ENCODE measurements around the gene KRTAP10-1. TPM values are rescaled to one million over a fixed set of nuclear protein-coding genes. Genes with fewer than 3 reads are reported as not detected.

KRTAP10-1 gene
- total RNA-seq, 1 experiment from 2014 or later: not detected

DNA sequence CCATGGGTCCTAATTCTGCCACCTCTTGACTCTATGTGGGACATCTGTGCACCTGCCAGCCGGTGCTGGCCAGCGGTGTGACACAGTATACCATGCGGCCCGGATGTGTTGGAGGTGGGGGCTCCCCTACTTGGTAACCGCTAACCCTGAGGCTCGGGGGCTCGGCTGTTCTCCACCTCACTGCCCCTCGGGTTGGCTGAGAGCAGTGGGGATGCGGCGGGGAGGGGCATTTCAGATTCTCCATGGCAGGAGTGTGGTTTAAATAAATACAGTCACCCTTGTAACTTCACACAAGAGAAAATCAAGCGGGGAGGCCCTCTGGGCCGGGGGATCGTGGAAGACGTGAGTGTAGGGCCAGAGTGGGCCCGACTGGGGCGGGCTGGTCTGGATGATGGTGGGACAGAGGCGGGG, 11.0 kb downstream of the KRTAP10-1 start:
- no peak overlapping the region for H3K27ac Mint-ChIP-seq
- no peaks in the 10 kb centered on the region for H3K36me3 Mint-ChIP-seq
- H3K9me3 Mint-ChIP-seq: no peaks in the 10 kb centered on the region
- ATAC-seq: no peak
- TF ChIP-seq CBFB (CRISPR knock-in tag; IDR thresholded peaks at IDR 0.05; ENCODE audit: low read depth) (no peak), ZNF232 (CRISPR knock-in tag; IDR thresholded peaks at IDR 0.05) (no peak), TEAD1 (CRISPR knock-in tag; IDR thresholded peaks at IDR 0.05) (no peak)
- TF ChIP-seq, protein P1, sequence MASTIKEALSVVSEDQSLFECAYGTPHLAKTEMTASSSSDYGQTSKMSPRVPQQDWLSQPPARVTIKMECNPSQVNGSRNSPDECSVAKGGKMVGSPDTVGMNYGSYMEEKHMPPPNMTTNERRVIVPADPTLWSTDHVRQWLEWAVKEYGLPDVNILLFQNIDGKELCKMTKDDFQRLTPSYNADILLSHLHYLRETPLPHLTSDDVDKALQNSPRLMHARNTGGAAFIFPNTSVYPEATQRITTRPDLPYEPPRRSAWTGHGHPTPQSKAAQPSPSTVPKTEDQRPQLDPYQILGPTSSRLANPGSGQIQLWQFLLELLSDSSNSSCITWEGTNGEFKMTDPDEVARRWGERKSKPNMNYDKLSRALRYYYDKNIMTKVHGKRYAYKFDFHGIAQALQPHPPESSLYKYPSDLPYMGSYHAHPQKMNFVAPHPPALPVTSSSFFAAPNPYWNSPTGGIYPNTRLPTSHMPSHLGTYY (CRISPR knock-in tag; IDR thresholded peaks at IDR 0.05): no peak
- POLR2A ChIA-PET: no interaction called here
- H3K4me3 Mint-ChIP-seq: no peak overlapping the region
- H3K4me1 Mint-ChIP-seq: peaks cover 2% of the 10 kb centered on the region; the same call in 1 of the 2 replicates
- no peaks in the 10 kb centered on the region for H3K27me3 Mint-ChIP-seq (ENCODE audit: low read depth)
- CTCF ChIA-PET: no interaction called here
- DNase-seq (ENCODE audit: low spot score): peak; percentile 5

DNA sequence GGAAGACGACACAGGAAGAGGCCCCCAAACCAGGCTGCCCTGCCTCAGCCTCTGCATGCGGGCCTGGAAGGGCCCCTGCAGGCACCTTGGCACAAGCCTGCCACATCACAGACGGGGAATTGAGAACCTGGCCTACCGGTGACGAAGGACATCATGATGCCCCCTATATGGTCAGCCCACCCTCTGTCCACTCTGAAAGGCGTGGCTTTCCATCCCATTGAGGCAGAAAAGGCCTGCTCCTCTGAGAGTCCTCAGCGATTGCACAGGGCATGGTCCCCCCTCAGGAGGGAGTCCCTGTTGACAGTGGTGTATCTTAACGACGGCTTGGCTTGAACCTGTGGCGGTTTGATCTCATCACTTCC, 11.4 kb downstream of the KRTAP10-1 start:
- no peak overlapping the region for H3K27ac Mint-ChIP-seq
- H3K4me3 Mint-ChIP-seq: no peak overlapping the region
- no peaks in the 10 kb centered on the region for H3K36me3 Mint-ChIP-seq
- peaks cover 2% of the 10 kb centered on the region; the same call in 1 of the 2 replicates for H3K4me1 Mint-ChIP-seq
- ChIA-PET CTCF (no interaction called here), POLR2A (no interaction called here)
- no peaks in the 10 kb centered on the region for H3K9me3 Mint-ChIP-seq
- H3K27me3 Mint-ChIP-seq (ENCODE audit: low read depth): no peaks in the 10 kb centered on the region
- ATAC-seq: no peak
- TF ChIP-seq GTF2I (CRISPR knock-in tag; conservative IDR thresholded peaks at IDR 0.05): no peak
- no peak for TF ChIP-seq ZNF416 (CRISPR knock-in tag; IDR thresholded peaks at IDR 0.05)
- TF ChIP-seq, protein P2, sequence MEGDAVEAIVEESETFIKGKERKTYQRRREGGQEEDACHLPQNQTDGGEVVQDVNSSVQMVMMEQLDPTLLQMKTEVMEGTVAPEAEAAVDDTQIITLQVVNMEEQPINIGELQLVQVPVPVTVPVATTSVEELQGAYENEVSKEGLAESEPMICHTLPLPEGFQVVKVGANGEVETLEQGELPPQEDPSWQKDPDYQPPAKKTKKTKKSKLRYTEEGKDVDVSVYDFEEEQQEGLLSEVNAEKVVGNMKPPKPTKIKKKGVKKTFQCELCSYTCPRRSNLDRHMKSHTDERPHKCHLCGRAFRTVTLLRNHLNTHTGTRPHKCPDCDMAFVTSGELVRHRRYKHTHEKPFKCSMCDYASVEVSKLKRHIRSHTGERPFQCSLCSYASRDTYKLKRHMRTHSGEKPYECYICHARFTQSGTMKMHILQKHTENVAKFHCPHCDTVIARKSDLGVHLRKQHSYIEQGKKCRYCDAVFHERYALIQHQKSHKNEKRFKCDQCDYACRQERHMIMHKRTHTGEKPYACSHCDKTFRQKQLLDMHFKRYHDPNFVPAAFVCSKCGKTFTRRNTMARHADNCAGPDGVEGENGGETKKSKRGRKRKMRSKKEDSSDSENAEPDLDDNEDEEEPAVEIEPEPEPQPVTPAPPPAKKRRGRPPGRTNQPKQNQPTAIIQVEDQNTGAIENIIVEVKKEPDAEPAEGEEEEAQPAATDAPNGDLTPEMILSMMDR (IDR thresholded peaks at IDR 0.05): no peak
- TF ChIP-seq ZNF232 (CRISPR knock-in tag; IDR thresholded peaks at IDR 0.05): no peak
- TF ChIP-seq ATF1 (CRISPR knock-in tag; IDR thresholded peaks at IDR 0.05): no peak
- no peak for TF ChIP-seq TEAD4 (CRISPR knock-in tag; IDR thresholded peaks at IDR 0.05)
- TF ChIP-seq ZNF138 (CRISPR knock-in tag; conservative IDR thresholded peaks at IDR 0.05): no peak
- no peak for TF ChIP-seq PRRX2 (CRISPR knock-in tag; IDR thresholded peaks at IDR 0.05)
- peak; percentile 7 for DNase-seq (ENCODE audit: low spot score)

DNA sequence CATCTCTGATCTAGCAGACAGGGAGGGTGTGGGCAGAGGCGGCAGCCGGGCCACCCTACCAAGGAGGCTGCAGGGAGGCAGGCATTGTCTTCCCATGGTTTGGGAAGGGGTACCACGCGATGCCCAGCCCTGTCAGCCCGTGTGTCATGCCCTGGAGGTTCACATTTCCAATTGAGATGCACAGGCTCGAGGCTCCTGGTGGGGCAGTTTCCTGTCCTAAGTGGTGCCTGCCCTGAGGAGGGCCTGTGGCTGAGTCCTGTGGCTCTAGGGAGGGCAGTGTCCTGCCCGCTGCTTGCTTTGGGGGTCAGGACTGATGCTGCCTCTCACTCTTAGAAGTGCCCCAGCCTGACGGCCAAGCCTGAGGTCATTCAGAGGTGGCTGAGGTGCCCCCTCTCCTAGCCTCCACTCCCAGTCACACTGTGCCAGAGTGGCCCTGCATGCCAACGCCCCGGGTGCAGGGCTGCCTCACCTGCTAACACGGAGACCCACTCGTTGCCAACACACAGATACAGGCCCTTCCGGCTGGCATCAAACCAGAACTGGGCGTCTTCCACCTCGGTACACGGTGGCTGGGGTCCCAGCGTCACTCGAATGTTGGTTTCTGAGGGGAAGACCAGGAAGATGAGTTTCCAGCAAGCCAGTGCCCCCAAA, 11.9 kb downstream of the KRTAP10-1 start:
- no peak for ATAC-seq
- H3K27ac Mint-ChIP-seq: no peak overlapping the region
- ChIA-PET POLR2A (no interaction called here), CTCF (no interaction called here)
- no peaks in the 10 kb centered on the region for H3K27me3 Mint-ChIP-seq (ENCODE audit: low read depth)
- DNase-seq (ENCODE audit: low spot score): peak; percentile 2
- no peak overlapping the region for H3K4me3 Mint-ChIP-seq
- H3K36me3 Mint-ChIP-seq: no peaks in the 10 kb centered on the region
- H3K9me3 Mint-ChIP-seq: no peaks in the 10 kb centered on the region
- peaks cover 2% of the 10 kb centered on the region; the same call in 1 of the 2 replicates for H3K4me1 Mint-ChIP-seq
- TF ChIP-seq, protein P3, sequence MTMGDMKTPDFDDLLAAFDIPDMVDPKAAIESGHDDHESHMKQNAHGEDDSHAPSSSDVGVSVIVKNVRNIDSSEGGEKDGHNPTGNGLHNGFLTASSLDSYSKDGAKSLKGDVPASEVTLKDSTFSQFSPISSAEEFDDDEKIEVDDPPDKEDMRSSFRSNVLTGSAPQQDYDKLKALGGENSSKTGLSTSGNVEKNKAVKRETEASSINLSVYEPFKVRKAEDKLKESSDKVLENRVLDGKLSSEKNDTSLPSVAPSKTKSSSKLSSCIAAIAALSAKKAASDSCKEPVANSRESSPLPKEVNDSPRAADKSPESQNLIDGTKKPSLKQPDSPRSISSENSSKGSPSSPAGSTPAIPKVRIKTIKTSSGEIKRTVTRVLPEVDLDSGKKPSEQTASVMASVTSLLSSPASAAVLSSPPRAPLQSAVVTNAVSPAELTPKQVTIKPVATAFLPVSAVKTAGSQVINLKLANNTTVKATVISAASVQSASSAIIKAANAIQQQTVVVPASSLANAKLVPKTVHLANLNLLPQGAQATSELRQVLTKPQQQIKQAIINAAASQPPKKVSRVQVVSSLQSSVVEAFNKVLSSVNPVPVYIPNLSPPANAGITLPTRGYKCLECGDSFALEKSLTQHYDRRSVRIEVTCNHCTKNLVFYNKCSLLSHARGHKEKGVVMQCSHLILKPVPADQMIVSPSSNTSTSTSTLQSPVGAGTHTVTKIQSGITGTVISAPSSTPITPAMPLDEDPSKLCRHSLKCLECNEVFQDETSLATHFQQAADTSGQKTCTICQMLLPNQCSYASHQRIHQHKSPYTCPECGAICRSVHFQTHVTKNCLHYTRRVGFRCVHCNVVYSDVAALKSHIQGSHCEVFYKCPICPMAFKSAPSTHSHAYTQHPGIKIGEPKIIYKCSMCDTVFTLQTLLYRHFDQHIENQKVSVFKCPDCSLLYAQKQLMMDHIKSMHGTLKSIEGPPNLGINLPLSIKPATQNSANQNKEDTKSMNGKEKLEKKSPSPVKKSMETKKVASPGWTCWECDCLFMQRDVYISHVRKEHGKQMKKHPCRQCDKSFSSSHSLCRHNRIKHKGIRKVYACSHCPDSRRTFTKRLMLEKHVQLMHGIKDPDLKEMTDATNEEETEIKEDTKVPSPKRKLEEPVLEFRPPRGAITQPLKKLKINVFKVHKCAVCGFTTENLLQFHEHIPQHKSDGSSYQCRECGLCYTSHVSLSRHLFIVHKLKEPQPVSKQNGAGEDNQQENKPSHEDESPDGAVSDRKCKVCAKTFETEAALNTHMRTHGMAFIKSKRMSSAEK (CRISPR knock-in tag; IDR thresholded peaks at IDR 0.05; ENCODE audit: borderline replicate concordance): no peak
- TF ChIP-seq, protein P4, sequence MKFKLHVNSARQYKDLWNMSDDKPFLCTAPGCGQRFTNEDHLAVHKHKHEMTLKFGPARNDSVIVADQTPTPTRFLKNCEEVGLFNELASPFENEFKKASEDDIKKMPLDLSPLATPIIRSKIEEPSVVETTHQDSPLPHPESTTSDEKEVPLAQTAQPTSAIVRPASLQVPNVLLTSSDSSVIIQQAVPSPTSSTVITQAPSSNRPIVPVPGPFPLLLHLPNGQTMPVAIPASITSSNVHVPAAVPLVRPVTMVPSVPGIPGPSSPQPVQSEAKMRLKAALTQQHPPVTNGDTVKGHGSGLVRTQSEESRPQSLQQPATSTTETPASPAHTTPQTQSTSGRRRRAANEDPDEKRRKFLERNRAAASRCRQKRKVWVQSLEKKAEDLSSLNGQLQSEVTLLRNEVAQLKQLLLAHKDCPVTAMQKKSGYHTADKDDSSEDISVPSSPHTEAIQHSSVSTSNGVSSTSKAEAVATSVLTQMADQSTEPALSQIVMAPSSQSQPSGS (CRISPR knock-in tag; IDR thresholded peaks at IDR 0.05; ENCODE audit: borderline replicate concordance, low read depth): no peak
- TF ChIP-seq, protein P2 (IDR thresholded peaks at IDR 0.05): no peak
- TF ChIP-seq SMAD3 (CRISPR knock-in tag; IDR thresholded peaks at IDR 0.05; ENCODE audit: borderline replicate concordance) (no peak), ZBTB21 (CRISPR knock-in tag; IDR thresholded peaks at IDR 0.05; ENCODE audit: borderline replicate concordance) (no peak), ZNF423 (CRISPR knock-in tag; IDR thresholded peaks at IDR 0.05) (no peak), TEAD1 (CRISPR knock-in tag; IDR thresholded peaks at IDR 0.05) (no peak), SMAD4 (CRISPR knock-in tag; IDR thresholded peaks at IDR 0.05) (no peak), CBFB (CRISPR knock-in tag; IDR thresholded peaks at IDR 0.05; ENCODE audit: low read depth) (no peak), ZNF671 (CRISPR knock-in tag; IDR thresholded peaks at IDR 0.05) (no peak)

Data from WTC11 (cell line).